Measurements from ENCODE around the gene CELF5. TPM values are rescaled to one million over a fixed set of nuclear protein-coding genes. Genes with fewer than 3 reads are reported as not detected.
"Not testable (repeated sequence)": the region's sequence is repeated elsewhere in the genome, so short reads cannot be mapped to it uniquely, and the experiment has no call there.

CELF5 gene
- total RNA-seq, 2 donors from 2014 or later = 0.42 to 0.59 TPM

DNA sequence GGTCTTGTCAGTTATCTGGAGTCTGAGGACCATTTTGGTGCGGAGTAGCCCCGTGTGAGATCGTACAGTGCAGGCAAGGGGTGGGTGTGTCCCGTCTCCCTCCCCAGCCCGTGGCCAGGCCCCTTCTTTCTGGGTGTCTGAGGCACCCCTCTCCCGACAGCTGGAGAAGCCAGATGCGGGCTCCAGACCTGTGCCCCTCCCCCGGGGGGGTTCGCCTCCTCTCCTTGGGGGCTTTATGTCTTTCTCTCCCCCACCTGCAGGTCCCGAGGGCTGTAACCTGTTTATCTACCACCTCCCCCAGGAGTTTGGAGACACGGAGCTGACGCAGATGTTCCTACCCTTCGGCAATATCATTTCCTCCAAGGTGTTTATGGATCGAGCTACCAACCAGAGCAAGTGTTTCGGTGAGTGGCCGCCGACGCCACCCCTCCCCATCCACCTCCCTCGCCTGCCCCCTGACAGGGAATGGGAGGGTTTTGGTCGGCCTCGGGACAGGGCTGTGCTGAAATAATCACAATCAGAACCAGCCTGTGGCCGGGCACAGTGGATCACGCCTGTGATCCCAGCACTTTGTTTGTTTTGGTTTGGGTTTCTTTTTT, 65.6 kb downstream of the CELF5 start:
- TF ChIP-seq, protein P1, sequence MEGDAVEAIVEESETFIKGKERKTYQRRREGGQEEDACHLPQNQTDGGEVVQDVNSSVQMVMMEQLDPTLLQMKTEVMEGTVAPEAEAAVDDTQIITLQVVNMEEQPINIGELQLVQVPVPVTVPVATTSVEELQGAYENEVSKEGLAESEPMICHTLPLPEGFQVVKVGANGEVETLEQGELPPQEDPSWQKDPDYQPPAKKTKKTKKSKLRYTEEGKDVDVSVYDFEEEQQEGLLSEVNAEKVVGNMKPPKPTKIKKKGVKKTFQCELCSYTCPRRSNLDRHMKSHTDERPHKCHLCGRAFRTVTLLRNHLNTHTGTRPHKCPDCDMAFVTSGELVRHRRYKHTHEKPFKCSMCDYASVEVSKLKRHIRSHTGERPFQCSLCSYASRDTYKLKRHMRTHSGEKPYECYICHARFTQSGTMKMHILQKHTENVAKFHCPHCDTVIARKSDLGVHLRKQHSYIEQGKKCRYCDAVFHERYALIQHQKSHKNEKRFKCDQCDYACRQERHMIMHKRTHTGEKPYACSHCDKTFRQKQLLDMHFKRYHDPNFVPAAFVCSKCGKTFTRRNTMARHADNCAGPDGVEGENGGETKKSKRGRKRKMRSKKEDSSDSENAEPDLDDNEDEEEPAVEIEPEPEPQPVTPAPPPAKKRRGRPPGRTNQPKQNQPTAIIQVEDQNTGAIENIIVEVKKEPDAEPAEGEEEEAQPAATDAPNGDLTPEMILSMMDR (IDR thresholded peaks at IDR 0.05) = no peak
- Histone ChIP-seq H3K9ac (ENCODE audit: low read depth in 2 of 2, low read length in 2 of 2) (no peak overlapping the region), H3K27me3 (no peaks in the 10 kb centered on the region), H3K9me3 (no peaks in the 10 kb centered on the region), H3K27ac (no peak overlapping the region), H3K4me1 (no peaks in the 10 kb centered on the region), H3K4me3 (no peak overlapping the region), H3K36me3 (no peaks in the 10 kb centered on the region)
- intact Hi-C loops (cut with DNase I) = no loop called here
- no peak for DNase-seq

- H3K9ac ChIP-seq (ENCODE audit: low read depth in 2 of 2, low read length in 2 of 2); H3K27me3 ChIP-seq; intact Hi-C loops (cut with DNase I); H3K36me3 ChIP-seq; H3K4me1 ChIP-seq; H3K27ac ChIP-seq; H3K4me3 ChIP-seq; H3K9me3 ChIP-seq; DNase-seq: not testable (repeated sequence)
These were observed 66.4 kb downstream of the CELF5 start for GRCh38 chr19:3290858-3291257.

- DNase-seq = no peak
- intact Hi-C loops (cut with DNase I) = no loop called here
- TF ChIP-seq, protein P1 (IDR thresholded peaks at IDR 0.05) = no peak
- Histone ChIP-seq H3K9me3 (no peaks in the 10 kb centered on the region), H3K36me3 (no peaks in the 10 kb centered on the region), H3K9ac (ENCODE audit: low read depth in 2 of 2, low read length in 2 of 2) (no peak overlapping the region), H3K4me3 (no peak overlapping the region), H3K27me3 (no peaks in the 10 kb centered on the region), H3K4me1 (no peaks in the 10 kb centered on the region), H3K27ac (no peak overlapping the region)
These were observed 67.2 kb downstream of the CELF5 start for GRCh38 chr19:3291644-3292043.

DNA sequence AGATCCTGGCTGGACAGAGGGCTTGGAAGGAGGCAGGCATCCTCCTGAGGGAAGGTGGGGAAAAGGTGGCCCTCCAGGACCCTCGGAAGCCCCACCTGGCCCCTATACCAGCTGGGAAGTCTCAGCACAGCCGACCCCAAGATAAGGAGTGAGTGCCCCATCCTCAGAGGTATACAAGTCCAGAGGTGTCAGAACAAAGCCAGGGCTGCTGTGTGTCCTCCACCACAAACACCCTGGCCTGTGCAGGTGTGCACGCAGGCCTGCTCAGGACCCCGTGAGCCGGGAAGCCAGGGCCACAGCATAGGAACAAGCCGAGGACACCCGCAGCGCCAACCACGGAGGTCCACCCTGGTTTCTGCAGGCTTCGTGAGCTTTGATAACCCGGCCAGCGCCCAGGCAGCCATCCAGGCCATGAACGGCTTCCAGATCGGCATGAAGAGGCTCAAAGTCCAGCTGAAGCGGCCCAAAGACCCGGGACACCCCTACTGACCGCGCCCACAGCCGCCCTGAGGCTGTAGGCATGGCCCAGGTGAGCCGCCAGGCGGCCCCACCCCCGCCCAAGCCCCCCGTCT, 68.6 kb downstream of the CELF5 start:
- no peaks in the 10 kb centered on the region for H3K4me1 ChIP-seq
- no peaks in the 10 kb centered on the region for H3K36me3 ChIP-seq
- no peak overlapping the region for H3K27ac ChIP-seq
- TF ChIP-seq, protein P1 (IDR thresholded peaks at IDR 0.05) = no peak
- H3K4me3 ChIP-seq = no peak overlapping the region
- H3K9ac ChIP-seq (ENCODE audit: low read depth in 2 of 2, low read length in 2 of 2) = no peak overlapping the region
- H3K9me3 ChIP-seq = no peaks in the 10 kb centered on the region
- no peaks in the 10 kb centered on the region for H3K27me3 ChIP-seq
- peak; percentile 36 for DNase-seq
- intact Hi-C loops (cut with DNase I) = no loop called here

- H3K9ac ChIP-seq (ENCODE audit: low read depth in 2 of 2, low read length in 2 of 2) = no peak overlapping the region
- H3K36me3 ChIP-seq = no peaks in the 10 kb centered on the region
- H3K4me1 ChIP-seq = no peaks in the 10 kb centered on the region
- TF ChIP-seq, protein P1 (IDR thresholded peaks at IDR 0.05) = no peak
- no peaks in the 10 kb centered on the region for H3K9me3 ChIP-seq
- no peak for DNase-seq
- intact Hi-C loops (cut with DNase I) = no loop called here
- H3K27ac ChIP-seq = no peak overlapping the region
- no peak overlapping the region for H3K4me3 ChIP-seq
- H3K27me3 ChIP-seq = no peaks in the 10 kb centered on the region
These were observed 69.1 kb downstream of the CELF5 start for GRCh38 chr19:3293560-3293959.

DNA sequence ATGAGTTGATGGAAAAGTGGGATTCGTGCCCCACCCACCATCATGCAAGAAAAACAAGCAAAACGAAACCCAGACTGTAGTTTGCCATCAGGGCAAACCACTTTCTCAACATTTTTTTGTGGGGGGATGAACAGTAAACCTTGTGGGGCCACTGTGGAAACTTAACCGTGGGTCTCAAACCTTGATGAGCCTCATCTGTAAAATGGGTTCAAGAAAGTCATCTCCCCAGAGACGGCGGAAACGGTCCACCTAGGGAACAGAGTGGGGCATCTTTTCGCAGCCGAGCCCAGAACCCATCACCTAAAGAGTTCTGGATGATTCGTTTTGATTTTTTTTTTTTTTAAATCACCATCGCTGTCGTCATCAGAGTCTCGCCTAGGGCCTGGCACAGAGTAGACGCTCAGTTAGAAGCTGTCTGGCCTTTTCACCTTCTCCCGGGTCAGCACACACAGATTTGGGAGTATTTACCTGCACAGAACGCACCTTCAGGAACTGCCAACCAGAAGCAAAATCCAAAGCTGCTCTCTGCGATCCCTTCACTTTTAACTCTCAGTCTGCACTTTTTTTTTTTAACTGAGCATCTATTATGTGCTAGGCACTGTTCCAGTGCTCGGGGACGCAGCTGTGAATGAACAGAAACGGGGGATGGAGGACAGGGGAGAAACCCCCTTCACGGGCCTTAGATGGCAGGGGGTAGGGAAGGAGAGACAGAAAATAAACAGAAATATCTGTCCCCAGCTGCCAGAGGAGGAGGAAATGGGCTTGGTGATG, 69.8 kb downstream of the CELF5 start:
- H3K9ac ChIP-seq (ENCODE audit: low read depth in 2 of 2, low read length in 2 of 2) = no peak overlapping the region
- H3K4me3 ChIP-seq = no peak overlapping the region
- no peak for DNase-seq
- intact Hi-C loops (cut with DNase I) = no loop called here
- H3K36me3 ChIP-seq = no peaks in the 10 kb centered on the region
- H3K9me3 ChIP-seq = no peaks in the 10 kb centered on the region
- H3K27me3 ChIP-seq = no peaks in the 10 kb centered on the region
- TF ChIP-seq, protein P1 (IDR thresholded peaks at IDR 0.05) = no peak
- no peak overlapping the region for H3K27ac ChIP-seq
- H3K4me1 ChIP-seq = no peaks in the 10 kb centered on the region

Data from colonic mucosa (tissue), 4 donors.